GM12878 (cell line): Measurements from ENCODE around the gene CFAP52. TPM values are rescaled to one million over a fixed set of nuclear protein-coding genes. Genes with fewer than 3 reads are reported as not detected.

Experiments used
- ATAC-seq: fragments of 200-7000 bp; cut with Tn5 transposase; 3 replicates; pipeline ENCODE4 v1.9.1; 2020; ENCODE audit warnings: mild to moderate bottlenecking, moderate library complexity
- BruUV-seq: library from RNA; stranded (reverse); fragments of 400-500 nt; replicated peaks from 2 replicates; lab custom pipeline; 2021; lab: Mats Ljungman, UMichigan
- CTCF ChIA-PET: fragments of 300-600 bp; sonication (Branson Sonifier 250); formaldehyde crosslinking; extraction: SDS; loops from one replicate; lab custom pipeline; 2021; ENCODE audit warnings: inconsistent platforms; lab: Yijun Ruan, JAX
- POLR2A ChIA-PET: fragments of 350-600 bp; formaldehyde crosslinking; extraction: SDS; loops from one replicate; lab custom pipeline; 2021; ENCODE audit warnings: inconsistent platforms; lab: Charles Lee
- RAD21 ChIA-PET: fragments of 300-600 bp; sonication (Branson Sonifier 250); formaldehyde crosslinking; loops from one replicate; lab custom pipeline; 2023; ENCODE audit warnings: antibody characterized with exemption; ENCODE audit not compliant: unreplicated experiment; lab: Charles Lee
- SMC1A ChIA-PET: fragments of 300-600 bp; sonication (Branson Sonifier 250); formaldehyde crosslinking; loops from one replicate; lab custom pipeline; 2023; ENCODE audit not compliant: unreplicated experiment, uncharacterized antibody; lab: Charles Lee
- DNase-seq: peaks from one replicate; pipeline ENCODE4 v3.0.0-alpha.2; 2011; ENCODE audit warnings: low read depth, low spot score
- FAIRE-seq: peaks from 3 replicates; lab custom pipeline; 2011; peaks lifted over from hg19 to GRCh38; lab: Jason Lieb, UNC
- H2AFZ ChIP-seq: 2 replicates; pipeline ENCODE4 v1.6.0; 2011; ENCODE audit warnings: low read depth, low read length, control low read depth; ENCODE audit not compliant: control insufficient read depth
- H3K27ac ChIP-seq: 2 replicates; pipeline ENCODE4 v1.5.1; 2011; ENCODE audit warnings: control low read depth; ENCODE audit not compliant: control insufficient read depth, insufficient read depth
- H3K27me3 ChIP-seq, 2 experiments: replicated peaks in 1 of 2; 2 replicates each; pipeline versions ENCODE4 v1.6.0 to v1.6.1; 2011; ENCODE audit warnings: low read length in 1 of 2; ENCODE audit not compliant: control insufficient read depth in 2 of 2, insufficient read depth in 2 of 2
- H3K36me3 ChIP-seq, 2 experiments: 2 replicates each; pipeline ENCODE4 v1.5.1; 2011; ENCODE audit warnings: low read length in 1 of 2; ENCODE audit not compliant: control insufficient read depth in 2 of 2, insufficient read depth in 2 of 2
- H3K4me1 ChIP-seq: 2 replicates; pipeline ENCODE4 v1.6.1; 2011; ENCODE audit warnings: mild to moderate bottlenecking, low read length, moderate library complexity, mixed read lengths; ENCODE audit not compliant: control insufficient read depth, insufficient read depth
- H3K4me2 ChIP-seq: 2 replicates; pipeline ENCODE4 v1.6.0; 2011; ENCODE audit warnings: control low read depth; ENCODE audit not compliant: control insufficient read depth, insufficient read depth
- H3K4me3 ChIP-seq: fragments of 200-600 bp; sonication (generic); 2 replicates; pipeline ENCODE4 v1.5.1; 2016
- H3K79me2 ChIP-seq: 2 replicates; pipeline ENCODE4 v1.6.0; 2011; ENCODE audit warnings: low read length; ENCODE audit not compliant: control insufficient read depth, insufficient read depth
- H3K9ac ChIP-seq: 2 replicates; pipeline ENCODE4 v1.8.0; 2011; ENCODE audit warnings: low read length, control low read depth, mixed read lengths; ENCODE audit not compliant: control insufficient read depth, insufficient read depth
- H3K9me3 ChIP-seq: replicated peaks from 3 replicates; pipeline ENCODE4 v1.5.1; 2011; ENCODE audit warnings: mild to moderate bottlenecking, low read length; ENCODE audit not compliant: control insufficient read depth, insufficient read depth
- H4K20me1 ChIP-seq: 2 replicates; pipeline ENCODE4 v1.6.0; 2011; ENCODE audit not compliant: control insufficient read depth, insufficient read depth
- CUX1 ChIP-seq: IDR thresholded peaks from 2 replicates; pipeline ENCODE4 v1.6.1; 2012; ENCODE audit warnings: improper control_type of control experiment, low read depth, low read length; ENCODE audit not compliant: insufficient replicate concordance
- IKZF2 ChIP-seq, 2 experiments: fragments of 450-650 bp; IDR thresholded peaks; 2 replicates each; pipeline ENCODE4 v1.6.1; 2017; ENCODE audit warnings: mild to moderate bottlenecking in 2 of 2, moderate library complexity in 2 of 2
- JUNB ChIP-seq: IDR thresholded peaks from 2 replicates; pipeline ENCODE4 v1.6.1; 2016; ENCODE audit warnings: antibody characterized with exemption, mild to moderate bottlenecking
- KAT2A ChIP-seq: conservative IDR thresholded peaks from 2 replicates; pipeline ENCODE4 v1.6.1; 2011; ENCODE audit warnings: low read depth, low read length; ENCODE audit not compliant: control insufficient read depth
- NR2F1 ChIP-seq: fragments of 450-650 bp; conservative IDR thresholded peaks from 2 replicates; pipeline ENCODE4 v1.6.1; 2017; ENCODE audit warnings: mild to moderate bottlenecking
- POLR2A ChIP-seq: IDR thresholded peaks from 2 replicates; pipeline ENCODE4 v1.6.1; 2011; ENCODE audit warnings: low read depth, mild to moderate bottlenecking, low read length
- POU2F2 ChIP-seq: IDR thresholded peaks from 3 replicates; pipeline ENCODE4 v1.6.1; 2011; ENCODE audit warnings: low read depth, mild to moderate bottlenecking, low read length, borderline replicate concordance
- SPI1 ChIP-seq: IDR thresholded peaks from 2 replicates; pipeline ENCODE4 v1.6.1; 2011; ENCODE audit warnings: low read depth, mild to moderate bottlenecking, low read length, moderate library complexity, borderline replicate concordance; ENCODE audit not compliant: insufficient read depth
- SUPT20H ChIP-seq: IDR thresholded peaks from 2 replicates; pipeline ENCODE4 v1.6.1; 2011; ENCODE audit warnings: low read depth, mild to moderate bottlenecking, low read length, moderate library complexity, borderline replicate concordance; ENCODE audit not compliant: control insufficient read depth
- TAF1 ChIP-seq: IDR thresholded peaks from 2 replicates; pipeline ENCODE4 v1.6.1; 2011; ENCODE audit warnings: mild to moderate bottlenecking, low read depth, low read length, borderline replicate concordance
- ZNF274 ChIP-seq: IDR thresholded peaks from one replicate; pipeline ENCODE4 v1.8.0; 2011; ENCODE audit not compliant: insufficient read length, insufficient read depth
- ZNF622 ChIP-seq: fragments of 450-650 bp; IDR thresholded peaks from 2 replicates; pipeline ENCODE4 v1.6.1; 2017; ENCODE audit warnings: mild to moderate bottlenecking, inconsistent platforms
- WGBS: methylation state at CpG from one replicate; pipeline ENCODE4 v1.1.6; 2016; ENCODE audit warnings: low lambda C conversion rate; ENCODE audit not compliant: insufficient replicate concordance, insufficient coverage; ENCODE audit errors: missing lambda C conversion rate; 5-methylcytosine and 5-hydroxymethylcytosine counted together
- in situ Hi-C: fragments of 300-500 bp; cut with MboI; formaldehyde crosslinking; loops from 9 replicates; pipeline ENCODE4 v1.14.3; 2018; ENCODE audit warnings: mixed read lengths
- intact Hi-C: fragments of 100-400 bp; cut with micrococcal nuclease; formaldehyde crosslinking; loops from one replicate; pipeline ENCODE4 v1.14.2; 2022; ENCODE audit not compliant: unreplicated experiment
- polyA plus RNA-seq, 11 experiments: library from polyadenylated mRNA; depleted of rRNA in 4 of 11; unstranded in 6 of 11; stranded (reverse) in 5 of 11; fragments of >200 nt; fragmentation: Nextera tagmentation in 4 of 11; fragmentation: Illumina TruSeq in 1 of 11; extraction: Ambion mirVana in 4 of 11; extraction: Trizol in 1 of 11; gene quantifications; 1 replicate in 1 of 11; 2 replicates in 10 of 11; pipeline versions ENCODE4 v1.2.1 to v1.2.3, GENCODE V29; 2011 to 2016; ENCODE audit warnings: inconsistent platforms in 2 of 11, missing spikeins in 2 of 11, low read depth in 1 of 11
- total RNA-seq, 4 experiments: library from RNA; depleted of rRNA in 3 of 4; stranded (reverse); fragments of >200 nt in 3 of 4; fragmentation: Illumina TruSeq in 1 of 4; extraction: Trizol in 1 of 4; gene quantifications; 2 replicates each; pipeline versions ENCODE4 v1.2.1 to v1.2.3, GENCODE V29; 2013 to 2021
- TF ChIP-seq, protein P1 (sequence below): IDR thresholded peaks from 2 replicates; pipeline ENCODE4 v1.6.1; 2012; ENCODE audit warnings: mild to moderate bottlenecking, low read depth, low read length

Gene CFAP52
- total and polyA plus RNA-seq, 10 of the 15 experiments (the other 5 are each of a cell fraction or from before 2014, with no cell fraction given), result 0.05 to 0.14 TPM; not detected in 8

DNA sequence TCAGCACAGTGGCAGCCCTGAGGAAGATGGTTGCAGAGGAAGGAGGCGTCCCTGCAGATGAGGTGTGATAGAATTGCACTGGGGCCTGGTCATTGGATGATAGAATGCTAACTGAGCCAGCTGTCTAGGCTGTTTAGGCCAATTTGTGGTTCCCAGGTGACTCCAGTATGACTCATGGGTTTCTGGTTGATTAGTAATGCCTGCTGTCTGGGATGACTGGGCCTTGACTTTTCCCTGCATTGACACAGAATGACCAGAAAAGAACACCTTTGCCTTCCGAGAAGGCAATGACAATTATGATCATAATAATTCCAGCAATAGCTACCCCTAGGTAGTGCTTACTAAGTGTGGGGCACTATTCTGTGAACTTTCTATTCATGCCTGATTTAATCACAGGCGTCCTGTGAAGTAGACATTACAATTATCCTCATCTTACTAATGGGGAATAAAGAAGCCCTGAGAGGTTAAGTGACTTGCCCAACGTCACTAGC is 100.4 kb downstream of the CFAP52 start (continued):
- TF ChIP-seq SPI1 (no peak), POLR2A (no peak), SUPT20H (no peak), NR2F1 (0 out of 2 replicates have a peak, but pooled peaks have one; percentile 12)
- TF ChIP-seq, all 136 proteins: peak for 3

GRCh38 chr17:9677411-9677810 is 101.0 kb downstream of the CFAP52 start:
- H3K27me3 ChIP-seq, result no peaks in the 10 kb centered on the region
- no TSS peak for BruUV-seq
- no peak overlapping the region for H3K4me2 ChIP-seq
- ChIA-PET RAD21 (no interaction called here), SMC1A (no interaction called here), POLR2A (no interaction called here), CTCF (no interaction called here)
- no peak overlapping the region for H3K4me3 ChIP-seq
- in situ Hi-C loops (no loop called here), intact Hi-C loops (no loop called here)
- FAIRE-seq (no peak), DNase-seq (no peak), ATAC-seq (no peak)
- no peaks in the 10 kb centered on the region for H3K79me2 ChIP-seq
- no peaks in the 10 kb centered on the region for H4K20me1 ChIP-seq
- no peak for TF ChIP-seq JUNB
- TF ChIP-seq, protein P1, sequence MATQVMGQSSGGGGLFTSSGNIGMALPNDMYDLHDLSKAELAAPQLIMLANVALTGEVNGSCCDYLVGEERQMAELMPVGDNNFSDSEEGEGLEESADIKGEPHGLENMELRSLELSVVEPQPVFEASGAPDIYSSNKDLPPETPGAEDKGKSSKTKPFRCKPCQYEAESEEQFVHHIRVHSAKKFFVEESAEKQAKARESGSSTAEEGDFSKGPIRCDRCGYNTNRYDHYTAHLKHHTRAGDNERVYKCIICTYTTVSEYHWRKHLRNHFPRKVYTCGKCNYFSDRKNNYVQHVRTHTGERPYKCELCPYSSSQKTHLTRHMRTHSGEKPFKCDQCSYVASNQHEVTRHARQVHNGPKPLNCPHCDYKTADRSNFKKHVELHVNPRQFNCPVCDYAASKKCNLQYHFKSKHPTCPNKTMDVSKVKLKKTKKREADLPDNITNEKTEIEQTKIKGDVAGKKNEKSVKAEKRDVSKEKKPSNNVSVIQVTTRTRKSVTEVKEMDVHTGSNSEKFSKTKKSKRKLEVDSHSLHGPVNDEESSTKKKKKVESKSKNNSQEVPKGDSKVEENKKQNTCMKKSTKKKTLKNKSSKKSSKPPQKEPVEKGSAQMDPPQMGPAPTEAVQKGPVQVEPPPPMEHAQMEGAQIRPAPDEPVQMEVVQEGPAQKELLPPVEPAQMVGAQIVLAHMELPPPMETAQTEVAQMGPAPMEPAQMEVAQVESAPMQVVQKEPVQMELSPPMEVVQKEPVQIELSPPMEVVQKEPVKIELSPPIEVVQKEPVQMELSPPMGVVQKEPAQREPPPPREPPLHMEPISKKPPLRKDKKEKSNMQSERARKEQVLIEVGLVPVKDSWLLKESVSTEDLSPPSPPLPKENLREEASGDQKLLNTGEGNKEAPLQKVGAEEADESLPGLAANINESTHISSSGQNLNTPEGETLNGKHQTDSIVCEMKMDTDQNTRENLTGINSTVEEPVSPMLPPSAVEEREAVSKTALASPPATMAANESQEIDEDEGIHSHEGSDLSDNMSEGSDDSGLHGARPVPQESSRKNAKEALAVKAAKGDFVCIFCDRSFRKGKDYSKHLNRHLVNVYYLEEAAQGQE, result no peak
- TF ChIP-seq CUX1, result no peak
- no peak for TF ChIP-seq TAF1
- TF ChIP-seq POU2F2, result no peak
- TF ChIP-seq KAT2A, result no peak
- TF ChIP-seq ZNF622, result no peak
- no peak for TF ChIP-seq IKZF2 (IDR thresholded peaks at IDR 0.05)
- TF ChIP-seq ZNF274, result no peak
- no peaks in the 10 kb centered on the region for H3K4me1 ChIP-seq
- WGBS, result 56% methylated on average over 7 of the region's 7 CpGs
- no peak overlapping the region for H3K27ac ChIP-seq
- H3K9me3 ChIP-seq, result peaks cover 3% of the 10 kb centered on the region; the same call in 2 of the 3 replicates
- H3K9ac ChIP-seq, result no peak overlapping the region
- H2AFZ ChIP-seq, result no peak overlapping the region
- H3K36me3 ChIP-seq, result no peaks in the 10 kb centered on the region
